Measurements from ENCODE around the gene C1orf87.

The C1orf87 gene

GRCh38 chr1:60031146-60031545 lies 42.4 kb downstream of the C1orf87 start:
- no peak for TF ChIP-seq CTCF (IDR thresholded peaks at IDR 0.05; ENCODE audit: low read depth, low read length)
- H3K4me3 ChIP-seq (ENCODE audit: low read depth, low read length): no peak overlapping the region

GRCh38 chr1:60025552-60025951 lies 48.0 kb downstream of the C1orf87 start:
- no peak for TF ChIP-seq CTCF (IDR thresholded peaks at IDR 0.05; ENCODE audit: low read depth, low read length)
- H3K4me3 ChIP-seq (ENCODE audit: low read depth, low read length): no peak overlapping the region

- no peak overlapping the region for H3K4me3 ChIP-seq (ENCODE audit: low read depth, low read length)
- TF ChIP-seq CTCF (IDR thresholded peaks at IDR 0.05; ENCODE audit: low read depth, low read length): no peak
Observed at GRCh38 chr1:60017508-60018205, 55.9 kb downstream of the C1orf87 start.

GRCh38 chr1:60010690-60011089 lies 62.9 kb downstream of the C1orf87 start:
- no peak overlapping the region for H3K4me3 ChIP-seq (ENCODE audit: low read depth, low read length)
- TF ChIP-seq CTCF (IDR thresholded peaks at IDR 0.05; ENCODE audit: low read depth, low read length): no peak

GRCh38 chr1:60008500-60008899 lies 65.1 kb downstream of the C1orf87 start:
- no peak overlapping the region for H3K4me3 ChIP-seq (ENCODE audit: low read depth, low read length)
- TF ChIP-seq CTCF (IDR thresholded peaks at IDR 0.05; ENCODE audit: low read depth, low read length): no peak

- no peak for TF ChIP-seq CTCF (IDR thresholded peaks at IDR 0.05; ENCODE audit: low read depth, low read length)
- no peak overlapping the region for H3K4me3 ChIP-seq (ENCODE audit: low read depth, low read length)
Observed at GRCh38 chr1:60000625-60001024, 72.9 kb downstream of the C1orf87 start.

GRCh38 chr1:59999746-60000145 lies 73.8 kb downstream of the C1orf87 start:
- H3K4me3 ChIP-seq (ENCODE audit: low read depth, low read length): no peak overlapping the region
- TF ChIP-seq CTCF (IDR thresholded peaks at IDR 0.05; ENCODE audit: low read depth, low read length): no peak
